Osteocyte (in vitro differentiated cells): ENCODE data around the gene EPHB1. TPM values are rescaled to one million over a fixed set of nuclear protein-coding genes. Genes with fewer than 3 reads are reported as not detected.

Experiments used
- DNase-seq: peaks from one replicate; pipeline ENCODE4 v3.0.0; 2021; ENCODE audit warnings: mixed read lengths; ENCODE audit not compliant: unreplicated experiment; ENCODE audit errors: extremely low spot score
- H3K27ac Mint-ChIP-seq: one replicate; pipeline ENCODE4 v1.8.0; 2021; ENCODE audit warnings: mild to moderate bottlenecking, mixed read lengths; ENCODE audit not compliant: unreplicated experiment
- H3K27me3 Mint-ChIP-seq: one replicate; pipeline ENCODE4 v1.8.0; 2021; ENCODE audit warnings: mixed read lengths; ENCODE audit not compliant: unreplicated experiment
- H3K36me3 Mint-ChIP-seq: one replicate; pipeline ENCODE4 v1.8.0; 2021; ENCODE audit warnings: mixed read lengths; ENCODE audit not compliant: unreplicated experiment
- H3K4me1 Mint-ChIP-seq: one replicate; pipeline ENCODE4 v1.8.0; 2021; ENCODE audit warnings: mixed read lengths; ENCODE audit not compliant: unreplicated experiment
- H3K4me3 Mint-ChIP-seq: one replicate; pipeline ENCODE4 v1.8.0; 2021; ENCODE audit warnings: mild to moderate bottlenecking, moderate library complexity, mixed read lengths; ENCODE audit not compliant: unreplicated experiment
- H3K9me3 Mint-ChIP-seq: one replicate; pipeline ENCODE4 v1.8.0; 2021; ENCODE audit warnings: mixed read lengths; ENCODE audit not compliant: unreplicated experiment
- CTCF ChIP-seq: fragments of 200-600 bp; sonication (generic); IDR thresholded peaks from 2 replicates; pipeline ENCODE4 v1.5.0; 2021; ENCODE audit warnings: antibody characterized with exemption, mild to moderate bottlenecking, moderate library complexity
- total RNA-seq: library from RNA; stranded (reverse); gene quantifications from 2 replicates; pipeline ENCODE4 v1.2.1, GENCODE V29; 2021

EPHB1 gene
- total RNA-seq, 1 donor from 2014 or later = 0.75 TPM

- no peak overlapping the region for H3K27ac Mint-ChIP-seq
- TF ChIP-seq CTCF = no peak
- H3K4me3 Mint-ChIP-seq = no peak overlapping the region
- no peaks in the 10 kb centered on the region for H3K27me3 Mint-ChIP-seq
- H3K36me3 Mint-ChIP-seq = no peaks in the 10 kb centered on the region
- no peaks in the 10 kb centered on the region for H3K4me1 Mint-ChIP-seq
- H3K9me3 Mint-ChIP-seq = no peaks in the 10 kb centered on the region
- peak; percentile 36 for DNase-seq
Observed at GRCh38 chr3:135240426-135240825, 445.4 kb downstream of the EPHB1 start.

GRCh38 chr3:135242285-135242684 is 447.2 kb downstream of the EPHB1 start:
- H3K27ac Mint-ChIP-seq = no peak overlapping the region
- H3K9me3 Mint-ChIP-seq = no peaks in the 10 kb centered on the region
- H3K36me3 Mint-ChIP-seq = no peaks in the 10 kb centered on the region
- DNase-seq = no peak
- no peak overlapping the region for H3K4me3 Mint-ChIP-seq
- no peaks in the 10 kb centered on the region for H3K27me3 Mint-ChIP-seq
- no peaks in the 10 kb centered on the region for H3K4me1 Mint-ChIP-seq
- TF ChIP-seq CTCF = no peak

- Mint-ChIP-seq H3K4me1 (no peaks in the 10 kb centered on the region), H3K36me3 (no peaks in the 10 kb centered on the region), H3K4me3 (no peak overlapping the region)
Observed at GRCh38 chr3:135243616-135244015, 448.6 kb downstream of the EPHB1 start.

GRCh38 chr3:135246027-135246426 is 451.0 kb downstream of the EPHB1 start:
- no peak for TF ChIP-seq CTCF
- H3K4me1 Mint-ChIP-seq = no peaks in the 10 kb centered on the region

More at GRCh38 chr3:135243616-135244015, 448.6 kb downstream of the EPHB1 start:
- no peak for DNase-seq
- no peak for TF ChIP-seq CTCF
- no peaks in the 10 kb centered on the region for H3K9me3 Mint-ChIP-seq
- H3K27me3 Mint-ChIP-seq = no peaks in the 10 kb centered on the region
- no peak overlapping the region for H3K27ac Mint-ChIP-seq

GRCh38 chr3:135248213-135248612 is 453.2 kb downstream of the EPHB1 start:
- DNase-seq = peak; percentile 36
- TF ChIP-seq CTCF = no peak
- Mint-ChIP-seq H3K36me3 (no peaks in the 10 kb centered on the region), H3K4me1 (no peaks in the 10 kb centered on the region), H3K27me3 (no peaks in the 10 kb centered on the region), H3K4me3 (no peak overlapping the region), H3K27ac (no peak overlapping the region), H3K9me3 (no peaks in the 10 kb centered on the region)

More at GRCh38 chr3:135246027-135246426, 451.0 kb downstream of the EPHB1 start:
- H3K36me3 Mint-ChIP-seq = no peaks in the 10 kb centered on the region
- H3K9me3 Mint-ChIP-seq = no peaks in the 10 kb centered on the region
- DNase-seq = no peak
- no peak overlapping the region for H3K27ac Mint-ChIP-seq
- no peak overlapping the region for H3K4me3 Mint-ChIP-seq
- no peaks in the 10 kb centered on the region for H3K27me3 Mint-ChIP-seq
